Measurements from ENCODE around the gene MTAP.

The MTAP gene

DNA sequence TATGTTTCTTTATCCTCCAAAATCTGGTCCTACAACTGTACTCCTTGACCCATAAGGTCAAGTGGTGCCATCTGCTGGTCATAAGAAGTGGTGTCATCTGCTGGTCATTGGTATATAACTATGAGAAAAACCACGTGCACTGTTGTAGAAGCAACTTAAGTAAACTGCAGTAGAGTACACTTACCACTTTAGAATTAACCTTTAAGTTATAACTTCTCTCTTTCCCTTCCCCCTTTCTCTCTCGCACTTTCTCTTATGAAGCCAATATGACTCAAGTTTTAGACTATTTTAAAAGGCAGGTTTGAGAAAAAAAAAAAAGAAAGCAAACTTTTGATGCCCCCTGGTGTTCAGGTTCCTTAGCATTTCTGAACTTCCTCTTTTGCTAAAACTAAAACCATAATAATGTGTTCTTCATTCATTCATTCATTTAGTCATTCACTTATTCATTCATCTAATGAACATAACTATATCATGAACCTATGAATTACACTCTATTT is 12.8 kb upstream of the MTAP start:
- no peak overlapping the region; the same call in 1 of the 2 replicates for H3K4me3 ChIP-seq (ENCODE audit: low read length)
- no peak for TF ChIP-seq ZNF274 (IDR thresholded peaks at IDR 0.05; ENCODE audit: low read depth, low read length)

GRCh38 chr9:21795483-21795882 is 7.0 kb upstream of the MTAP start:
- no peak for TF ChIP-seq ZNF274 (IDR thresholded peaks at IDR 0.05; ENCODE audit: low read depth, low read length)
- H3K4me3 ChIP-seq (ENCODE audit: low read length): no peak overlapping the region

DNA sequence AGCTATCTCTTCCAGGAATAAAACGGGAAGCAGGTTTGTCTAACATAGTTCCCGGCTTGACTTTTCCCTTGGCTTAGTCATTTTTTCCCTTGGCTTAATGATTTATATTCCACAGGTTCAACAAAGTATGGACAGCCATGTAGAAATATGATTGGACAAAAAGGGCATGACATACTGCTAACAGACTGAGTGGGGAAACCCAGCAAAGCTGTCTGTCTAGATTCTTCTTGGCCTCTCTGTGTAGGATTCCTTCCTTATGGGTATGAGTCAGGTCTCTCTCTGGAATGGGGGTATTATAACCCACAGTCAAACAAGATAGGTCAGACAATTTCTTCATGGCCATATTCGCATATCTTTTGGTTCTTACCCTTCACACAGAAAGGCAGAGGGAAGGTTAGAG is 5.7 kb upstream of the MTAP start:
- no peak for TF ChIP-seq ZNF274 (IDR thresholded peaks at IDR 0.05; ENCODE audit: low read depth, low read length)
- no peak overlapping the region for H3K4me3 ChIP-seq (ENCODE audit: low read length)

GRCh38 chr9:21800931-21801682 is 1.3 kb upstream of the MTAP start:
- H3K4me3 ChIP-seq (ENCODE audit: low read length): no peak overlapping the region
- TF ChIP-seq ZNF274 (IDR thresholded peaks at IDR 0.05; ENCODE audit: low read depth, low read length): no peak

DNA sequence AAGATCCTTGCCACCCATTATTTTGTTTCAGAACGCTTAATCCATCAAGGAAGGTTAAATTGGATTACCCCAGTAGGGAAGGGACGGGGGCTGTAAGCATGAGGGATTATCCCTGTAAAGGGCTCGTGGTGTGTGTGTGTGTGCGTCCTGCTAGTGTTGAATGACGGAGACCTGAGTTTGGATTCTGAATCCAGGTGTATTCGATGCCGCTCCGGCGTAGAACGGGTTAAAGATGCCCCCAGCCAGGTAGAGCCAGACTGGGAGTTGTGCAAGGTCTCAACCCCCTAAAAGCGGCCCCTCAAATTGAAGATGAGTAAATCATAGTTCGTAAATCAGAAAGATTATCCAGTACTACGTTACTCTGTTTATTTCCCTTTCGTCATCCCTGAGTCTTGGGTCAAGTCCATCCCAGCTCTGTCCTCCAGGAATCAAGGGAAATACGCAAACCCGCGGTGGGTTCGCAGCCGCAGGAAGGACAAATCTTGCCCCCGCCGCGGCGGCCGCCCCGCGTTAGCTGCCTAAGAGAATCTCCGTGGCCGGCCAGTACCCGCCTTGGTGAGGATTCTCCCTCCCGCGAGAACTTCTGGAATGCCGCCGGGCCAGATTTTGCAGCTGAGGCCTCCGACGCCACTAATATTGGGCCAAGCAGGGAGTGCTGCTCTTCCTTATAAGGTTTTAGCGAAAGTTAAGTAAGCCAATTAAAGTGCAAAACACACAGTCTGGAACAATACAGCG is 586 bp upstream of the MTAP start:
- H3K4me3 ChIP-seq (ENCODE audit: low read length): peak overlapping the region; percentile 93
- no peak for TF ChIP-seq ZNF274 (IDR thresholded peaks at IDR 0.05; ENCODE audit: low read depth, low read length)

GRCh38 chr9:21803649-21804048 is 1.2 kb downstream of the MTAP start:
- H3K4me3 ChIP-seq (ENCODE audit: low read length): peak overlapping the region; percentile 93
- TF ChIP-seq ZNF274 (IDR thresholded peaks at IDR 0.05; ENCODE audit: low read depth, low read length): no peak

DNA sequence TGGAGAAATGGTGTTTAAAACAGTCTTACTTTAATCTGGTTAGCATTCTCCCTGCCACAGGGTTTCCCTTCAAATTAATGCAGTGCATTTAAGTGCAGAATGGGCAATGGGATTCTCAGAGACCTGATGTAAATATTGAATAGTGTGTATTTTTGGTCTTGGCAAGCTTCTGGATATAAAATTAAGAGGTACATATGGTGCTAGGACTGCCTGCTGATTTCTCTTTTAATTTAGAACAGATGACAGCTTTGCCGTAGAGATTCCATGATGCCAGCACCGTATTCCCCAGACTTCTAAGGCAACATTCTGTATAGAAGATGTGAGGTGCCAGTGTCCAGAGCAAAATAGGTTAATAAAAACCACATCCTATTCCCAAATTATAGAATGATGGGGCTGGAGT is 1.9 kb downstream of the MTAP start:
- no peak overlapping the region; the same call in 1 of the 2 replicates for H3K4me3 ChIP-seq (ENCODE audit: low read length)

GRCh38 chr9:21804791-21805190 is 2.4 kb downstream of the MTAP start:
- no peak for TF ChIP-seq ZNF274 (IDR thresholded peaks at IDR 0.05; ENCODE audit: low read depth, low read length)
- no peak overlapping the region for H3K4me3 ChIP-seq (ENCODE audit: low read length)

More for the DNA sequence above, 1.9 kb downstream of the MTAP start:
- TF ChIP-seq ZNF274 (IDR thresholded peaks at IDR 0.05; ENCODE audit: low read depth, low read length): no peak

DNA sequence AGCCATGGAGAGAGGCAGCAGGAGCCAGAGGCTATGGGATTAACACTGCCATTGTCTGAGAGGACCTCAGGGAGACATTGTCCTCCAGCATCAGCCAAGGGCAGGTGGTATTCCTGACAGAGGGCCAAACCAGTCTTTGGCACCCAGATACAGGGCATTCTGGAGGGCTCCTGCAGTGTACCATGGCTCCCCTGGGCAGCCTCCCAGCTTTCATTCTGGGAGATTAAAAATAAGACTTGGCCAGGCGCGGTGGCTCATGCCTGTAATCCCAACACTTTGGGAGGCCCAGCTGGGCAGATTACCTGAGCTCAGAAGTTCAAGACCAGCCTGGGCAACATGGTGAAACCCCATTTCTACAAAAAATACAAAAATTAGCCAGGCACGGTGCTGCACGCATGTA is 4.2 kb downstream of the MTAP start:
- H3K4me3 ChIP-seq (ENCODE audit: low read length): no peak overlapping the region
- no peak for TF ChIP-seq ZNF274 (IDR thresholded peaks at IDR 0.05; ENCODE audit: low read depth, low read length)

- no peak for TF ChIP-seq ZNF274 (IDR thresholded peaks at IDR 0.05; ENCODE audit: low read depth, low read length)
- H3K4me3 ChIP-seq (ENCODE audit: low read length): no peak overlapping the region
Observed at GRCh38 chr9:21810388-21810787, 8.0 kb downstream of the MTAP start.

GRCh38 chr9:21810881-21811280 is 8.4 kb downstream of the MTAP start:
- TF ChIP-seq ZNF274 (IDR thresholded peaks at IDR 0.05; ENCODE audit: low read depth, low read length): no peak
- H3K4me3 ChIP-seq (ENCODE audit: low read length): no peak overlapping the region

DNA sequence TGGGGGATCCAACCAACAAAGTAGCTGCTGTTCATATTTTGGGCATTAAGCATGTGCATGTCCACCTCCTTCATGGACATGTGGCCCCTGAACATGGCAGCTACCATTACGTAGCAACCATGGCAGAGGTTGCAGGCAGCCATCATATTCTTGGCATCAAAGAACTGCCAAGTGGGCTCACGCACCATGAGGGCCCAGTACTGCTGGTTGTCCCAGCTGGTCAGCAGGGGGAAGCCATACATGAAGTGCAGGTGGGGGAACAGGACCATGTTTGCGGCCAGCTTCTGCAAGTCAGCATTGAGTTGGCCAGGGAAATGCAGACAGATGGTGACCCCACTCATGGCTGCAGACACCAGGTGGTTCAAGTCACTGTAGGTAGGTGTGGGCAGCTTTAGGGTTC is 9.5 kb downstream of the MTAP start:
- no peak for TF ChIP-seq ZNF274 (IDR thresholded peaks at IDR 0.05; ENCODE audit: low read depth, low read length)
- no peak overlapping the region for H3K4me3 ChIP-seq (ENCODE audit: low read length)

GRCh38 chr9:21812415-21812814 is 10.0 kb downstream of the MTAP start:
- TF ChIP-seq ZNF274 (IDR thresholded peaks at IDR 0.05; ENCODE audit: low read depth, low read length): no peak
- H3K4me3 ChIP-seq (ENCODE audit: low read length): no peak overlapping the region

DNA sequence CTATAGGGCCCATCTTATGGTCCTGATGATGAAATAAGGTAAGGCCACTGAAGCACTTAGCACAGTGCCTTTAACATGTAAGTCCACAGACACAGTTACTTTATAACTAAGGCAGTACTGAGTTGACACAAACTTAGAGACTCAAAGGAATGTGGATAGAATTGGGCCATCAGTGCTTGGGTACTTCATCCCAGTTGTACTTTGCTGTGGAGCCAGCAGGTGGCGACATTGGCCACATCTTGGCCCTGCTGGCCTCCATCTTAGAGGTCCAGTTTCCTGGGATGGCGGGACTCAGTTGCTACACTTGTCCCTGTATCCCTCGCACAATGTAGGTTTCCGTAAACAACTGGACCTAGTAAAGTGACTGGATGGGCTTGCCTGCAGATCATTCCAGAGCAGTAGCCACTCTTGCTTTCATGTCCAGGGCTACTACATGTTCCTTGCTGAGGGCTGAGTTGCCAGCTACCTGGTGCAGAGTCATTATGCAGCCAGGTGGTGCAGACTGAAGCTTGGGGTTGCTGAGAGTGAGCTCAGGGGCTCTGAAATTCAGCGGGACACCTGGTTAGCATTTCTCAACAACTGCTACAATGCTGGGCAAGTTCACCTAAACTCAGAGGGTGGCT is 10.6 kb downstream of the MTAP start:
- TF ChIP-seq ZNF274 (IDR thresholded peaks at IDR 0.05; ENCODE audit: low read depth, low read length): no peak
- no peak overlapping the region for H3K4me3 ChIP-seq (ENCODE audit: low read length)

Data from GM08714 (cell line).